Renal pelvis (tissue), 12 donors: Measurements from ENCODE around the gene KRTAP5-6. TPM values are rescaled to one million over a fixed set of nuclear protein-coding genes. Genes with fewer than 3 reads are reported as not detected.

Experiments used
- DNase-seq: peaks from one replicate; pipeline ENCODE4 v3.0.0-alpha.2; 2013
- long read RNA-seq, 16 experiments: transcript quantifications; one replicate each; lab custom pipeline, GENCODE V29; 2026
- polyA plus RNA-seq, 3 donors: library from polyadenylated mRNA; unstranded; fragments of 120-200 nt; gene quantifications; one replicate each; pipeline ENCODE4 v1.2.1, GENCODE V29; 2013; ENCODE audit not compliant: insufficient read length in 3 of 3

The KRTAP5-6 gene, protein sequence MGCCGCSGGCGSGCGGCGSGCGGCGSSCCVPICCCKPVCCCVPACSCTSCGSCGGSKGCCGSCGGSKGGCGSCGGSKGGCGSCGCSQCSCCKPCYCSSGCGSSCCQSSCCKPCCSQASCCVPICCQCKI
- polyA plus RNA-seq = not detected
- long read RNA-seq, donor 1 = 0 reads
- long read RNA-seq, donor 2 = 0 reads
- long read RNA-seq, donor 3 = 0 reads
- long read RNA-seq, donor 4 = 0 reads
- long read RNA-seq, donor 5 = 0 reads
- long read RNA-seq, donor 6 = 0 reads
- long read RNA-seq, donor 7 = 0 reads
- long read RNA-seq, donor 8 = 0 reads
- long read RNA-seq, donor 9, partial matches to known transcripts = 0 of 1 reads
- long read RNA-seq, donor 9, other reads (novel, unspliced or antisense) = 0 of 1 reads
- long read RNA-seq, donor 10 = 0 reads
- long read RNA-seq, donor 11 = 0 reads
- long read RNA-seq, donor 12 = 0 reads
- long read RNA-seq, donor 13 = 0 reads
- long read RNA-seq, donor 14 = 0 reads
- long read RNA-seq, donor 15 = 0 reads
- long read RNA-seq, donor 16 = 0 reads

DNA sequence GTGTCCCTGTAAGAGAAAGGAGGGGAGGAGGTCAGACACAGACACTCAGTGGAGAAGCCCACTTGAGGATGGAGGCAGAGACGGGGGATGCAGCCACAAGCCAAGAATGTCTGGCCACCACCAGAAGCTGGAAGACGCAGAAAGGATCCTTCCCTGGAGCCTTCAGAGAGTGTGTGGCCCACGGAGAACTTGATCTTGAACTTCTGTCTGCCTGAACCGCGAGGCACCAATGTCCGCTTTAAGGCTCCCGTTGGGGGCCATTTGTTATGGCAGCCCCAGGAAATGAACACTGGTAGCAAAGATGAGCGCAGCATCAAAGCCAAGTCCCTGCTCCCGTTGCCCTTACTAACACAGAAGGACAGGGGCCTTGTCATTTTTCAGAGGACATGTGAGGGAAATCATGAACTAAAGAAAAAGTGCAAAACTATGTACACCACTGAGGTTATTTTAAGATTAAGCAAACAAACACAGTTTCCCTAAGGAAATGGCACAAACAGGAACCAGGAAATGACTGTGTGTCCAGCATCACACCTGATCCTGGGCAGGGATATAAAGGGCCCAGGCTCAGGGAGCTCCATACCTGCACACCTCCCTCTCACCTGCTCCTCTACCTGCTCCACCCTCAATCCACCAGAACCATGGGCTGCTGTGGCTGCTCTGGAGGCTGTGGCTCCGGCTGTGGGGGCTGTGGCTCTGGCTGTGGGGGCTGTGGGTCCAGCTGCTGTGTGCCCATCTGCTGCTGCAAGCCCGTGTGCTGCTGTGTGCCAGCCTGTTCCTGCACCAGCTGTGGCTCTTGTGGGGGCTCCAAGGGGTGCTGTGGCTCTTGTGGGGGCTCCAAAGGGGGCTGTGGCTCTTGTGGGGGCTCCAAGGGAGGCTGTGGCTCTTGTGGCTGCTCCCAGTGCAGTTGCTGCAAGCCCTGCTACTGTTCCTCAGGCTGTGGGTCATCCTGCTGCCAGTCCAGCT lies at the start of gene KRTAP5-6:
KRTAP5-6 (plus strand) TSS at position 588 of the 963 bp plus-strand sequence; CDS start at position 639, 51 bp downstream.
- DNase-seq = no peak

DNA sequence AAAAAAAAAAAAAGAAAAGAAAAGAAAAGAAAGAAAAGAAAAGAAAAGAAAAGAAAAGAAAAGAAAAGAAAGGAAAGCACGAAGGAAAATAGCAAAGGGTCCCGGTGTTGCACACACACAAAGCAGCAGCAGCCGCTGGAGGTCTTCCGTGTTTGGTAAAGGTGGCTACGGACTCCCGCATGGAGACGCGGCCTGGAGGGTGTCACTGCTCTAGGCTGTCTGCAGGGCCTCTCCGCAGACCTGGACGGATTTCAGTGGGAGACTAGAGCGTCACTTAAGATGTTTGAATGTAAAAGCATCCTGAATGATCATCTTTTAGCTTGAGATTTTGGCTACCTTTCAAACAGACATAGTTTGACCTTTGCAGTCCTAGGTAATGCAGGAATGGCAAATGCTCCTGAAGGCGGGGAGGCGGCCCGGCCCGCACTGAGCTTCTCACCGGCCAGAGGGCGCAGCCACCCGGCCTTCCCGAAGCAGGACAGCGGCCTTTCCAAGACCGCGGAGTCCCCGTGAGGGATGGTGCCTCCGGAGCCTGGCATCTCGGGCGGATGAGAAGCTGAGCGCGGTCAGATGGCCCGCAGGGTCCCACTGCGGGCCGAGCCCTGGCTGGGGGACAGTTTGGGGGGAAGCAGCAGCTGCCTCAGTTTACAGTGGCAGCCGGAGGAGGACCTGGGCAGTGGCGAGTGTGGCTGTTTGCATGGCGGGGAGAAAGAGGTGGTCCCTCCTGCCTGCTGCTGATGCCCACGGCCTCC lies 48.9 kb upstream of the KRTAP5-6 start:
- no peak for DNase-seq

DNA sequence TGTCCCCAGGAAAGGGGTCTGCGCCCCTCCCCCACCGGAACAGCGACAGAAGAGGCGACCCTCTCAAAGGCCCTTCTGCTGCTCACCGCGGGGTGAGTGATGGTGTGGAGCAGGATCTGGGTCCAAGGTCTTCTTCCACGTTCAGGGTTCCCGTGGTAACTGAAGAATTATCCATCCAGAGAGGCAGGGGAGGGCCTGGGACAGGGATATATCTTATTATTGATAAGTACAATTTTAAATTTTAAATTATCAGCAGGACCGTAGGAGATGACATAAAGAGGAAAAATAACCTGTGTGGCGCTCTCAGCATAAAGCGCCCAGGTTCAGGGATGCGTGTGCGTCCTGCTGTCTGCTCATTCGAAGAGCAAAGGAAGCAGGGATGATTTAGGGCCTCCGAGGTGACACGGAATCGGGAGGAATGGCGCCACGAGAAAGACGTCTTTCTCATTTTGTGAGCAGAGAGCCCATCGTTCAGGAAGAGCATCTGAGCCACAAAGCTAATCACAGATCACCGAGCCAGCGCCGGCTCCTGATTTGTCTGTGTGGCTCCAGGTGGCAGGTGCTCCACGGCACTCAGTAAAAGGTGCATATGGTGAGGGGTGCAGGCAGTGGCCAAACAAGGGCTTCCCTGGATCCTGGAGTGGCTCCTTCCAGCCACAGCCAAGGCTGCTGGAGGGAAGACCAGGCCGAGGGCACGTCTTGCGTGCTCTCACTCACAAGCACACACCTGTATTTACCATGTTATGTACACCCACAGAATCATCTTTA lies 48.2 kb upstream of the KRTAP5-6 start:
- DNase-seq = no peak

DNA sequence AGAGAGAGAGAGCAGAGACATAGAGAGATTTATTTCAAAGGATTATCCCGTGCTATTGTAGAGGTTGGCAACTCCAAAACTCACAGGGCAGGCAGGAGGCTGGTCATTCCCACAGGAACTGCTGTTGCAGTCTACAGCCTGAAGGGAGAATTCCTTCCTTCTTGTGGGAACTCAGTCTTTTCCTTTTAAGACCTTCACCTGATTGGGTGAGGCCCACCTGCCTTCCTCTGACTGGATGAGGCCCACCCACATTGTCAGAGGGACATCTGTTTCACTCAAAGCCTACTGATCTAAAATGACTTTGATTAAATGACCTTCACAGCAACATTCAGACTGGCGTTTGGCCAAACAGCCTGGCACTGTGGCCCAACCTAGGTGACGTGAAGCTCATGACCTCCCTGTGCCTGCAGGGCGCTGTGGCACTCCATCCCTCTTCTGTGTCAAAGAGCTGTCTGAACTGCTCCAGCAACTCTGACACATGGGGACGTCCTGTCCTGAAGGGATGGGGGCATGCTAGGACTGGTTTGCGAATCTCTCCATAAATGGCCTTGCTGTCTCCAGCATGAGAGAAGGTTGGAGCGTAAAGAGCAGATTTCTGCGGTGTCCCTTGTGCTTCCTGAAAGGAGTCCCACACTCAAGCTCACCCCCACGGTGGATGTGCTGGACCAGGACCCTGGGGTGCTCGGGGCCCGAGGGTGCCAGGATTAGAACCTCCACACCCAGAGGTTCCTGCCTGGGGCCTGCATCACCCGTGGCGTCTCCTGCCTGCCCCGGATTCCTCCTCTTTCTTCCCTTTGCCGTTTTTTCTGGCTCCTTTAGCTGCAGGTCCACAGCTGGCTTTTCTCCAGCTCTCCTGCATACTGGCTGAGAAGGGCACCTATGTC lies 46.7 kb upstream of the KRTAP5-6 start:
- DNase-seq = no peak

DNA sequence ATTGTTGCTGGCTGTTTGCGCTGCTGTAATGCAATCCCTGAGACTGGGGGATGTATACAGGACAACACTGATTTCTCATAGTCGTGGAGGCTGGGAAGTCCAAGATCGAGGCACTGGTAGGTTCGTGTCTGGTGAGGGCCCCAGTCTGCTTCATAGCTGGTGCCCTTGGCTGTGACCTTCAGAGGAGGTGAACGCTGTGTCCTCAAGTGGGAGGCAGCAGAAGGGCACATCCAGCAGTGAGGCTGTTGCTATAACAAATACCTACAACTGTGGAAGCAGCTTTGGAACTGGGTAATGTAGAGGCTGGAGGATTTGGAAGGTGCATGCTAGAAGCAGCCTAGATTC lies 46.1 kb upstream of the KRTAP5-6 start:
- DNase-seq = no peak

DNA sequence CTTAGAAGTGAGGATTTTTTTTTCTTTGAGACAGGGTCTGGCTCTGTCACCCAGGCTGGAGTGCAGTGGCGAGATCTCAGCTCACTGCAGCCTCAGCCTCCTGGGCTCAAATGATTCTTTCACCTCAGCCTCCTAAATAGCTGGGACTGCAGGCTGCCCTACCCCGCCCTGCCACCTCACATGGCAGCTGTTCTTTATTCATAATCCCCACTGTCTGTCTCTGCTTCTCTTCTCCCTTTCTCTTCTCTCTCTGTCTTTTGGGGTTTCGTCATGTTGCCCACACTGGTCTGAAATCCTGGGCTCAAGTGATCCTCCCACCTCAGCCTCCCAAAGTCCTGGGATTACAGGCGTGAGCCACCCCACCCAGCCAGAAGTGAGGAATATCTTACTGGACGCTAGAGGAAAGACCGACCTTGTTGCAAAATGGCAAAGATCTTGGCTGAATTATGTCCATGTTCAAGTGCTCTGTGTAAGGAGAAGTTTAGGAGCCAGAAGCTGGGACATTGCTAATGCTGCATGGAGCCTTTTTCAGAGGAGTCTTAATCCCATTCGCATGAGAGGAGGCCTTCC lies 45.5 kb upstream of the KRTAP5-6 start:
- DNase-seq = no peak

DNA sequence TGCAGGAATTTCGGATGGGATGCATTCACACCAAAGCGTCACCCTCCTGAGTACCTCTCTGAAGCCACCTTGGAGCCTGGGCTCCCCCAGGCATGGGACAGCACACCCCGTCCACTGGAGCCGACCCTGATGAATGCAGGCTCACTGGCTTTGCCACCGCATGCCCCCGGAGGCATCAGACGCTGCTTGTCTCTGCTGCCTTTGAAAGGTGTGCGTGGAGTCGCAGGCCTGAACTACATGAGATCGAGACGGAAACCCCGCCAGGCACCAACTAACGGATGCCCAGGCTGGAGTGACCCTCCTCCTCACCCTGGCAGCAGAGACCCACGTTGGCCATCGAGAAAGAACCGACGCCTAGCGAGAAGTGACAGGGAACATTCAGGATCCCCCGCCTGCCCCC lies 45.0 kb upstream of the KRTAP5-6 start:
- no peak for DNase-seq

DNA sequence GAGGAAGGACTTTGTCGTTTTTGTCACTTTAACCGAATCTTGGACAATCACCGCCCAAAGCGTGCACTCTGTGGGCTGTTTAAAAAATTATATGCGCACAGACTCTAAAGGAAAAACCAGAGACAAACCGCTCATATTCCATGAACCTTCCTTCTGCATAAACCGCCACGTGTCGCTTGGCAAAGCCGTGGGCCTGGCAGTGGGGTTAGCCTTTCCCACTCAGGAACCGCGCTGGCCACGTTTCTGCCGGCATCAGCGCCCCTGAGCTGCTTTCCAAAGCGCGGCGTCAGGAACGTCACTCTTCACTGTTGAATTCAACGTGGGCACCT lies 44.6 kb upstream of the KRTAP5-6 start:
- no peak for DNase-seq

DNA sequence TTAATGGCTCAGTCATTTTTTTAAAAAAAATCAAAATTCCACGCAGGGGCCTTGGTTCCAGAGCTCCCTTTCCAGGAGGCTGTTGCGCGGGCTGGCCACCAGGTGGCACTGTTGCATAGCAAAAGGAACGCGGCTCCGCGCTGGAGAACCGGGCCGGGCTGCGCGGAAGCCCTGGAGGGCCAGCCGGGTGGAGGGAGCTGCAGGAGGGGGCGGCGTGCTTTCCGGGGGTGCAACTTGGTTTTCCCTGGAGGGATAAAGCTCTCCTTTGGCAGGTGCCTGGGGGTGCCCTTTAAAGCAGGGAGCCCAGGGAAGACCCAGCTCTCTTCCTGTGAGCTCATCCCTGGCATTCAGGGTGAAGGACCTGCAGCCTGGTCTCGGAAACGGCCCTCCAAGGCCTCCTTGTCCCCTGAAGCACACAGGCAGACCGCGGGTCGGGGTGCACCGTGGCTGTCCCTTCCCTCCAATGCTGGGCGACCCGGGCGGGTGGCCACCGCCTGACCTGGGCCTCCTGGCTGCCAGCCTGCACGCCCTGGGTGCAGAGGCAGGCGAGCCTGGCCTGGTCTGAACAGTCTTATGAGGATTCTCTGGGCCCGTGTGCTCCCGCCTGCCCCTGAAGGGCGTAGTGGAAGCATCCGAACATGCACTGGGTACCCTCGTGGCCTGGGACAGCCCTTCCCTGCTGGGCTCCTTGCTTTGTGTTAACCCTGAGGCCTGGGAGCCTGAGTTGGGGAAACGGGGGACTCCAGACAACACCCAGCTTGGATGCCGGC lies 44.0 kb upstream of the KRTAP5-6 start:
- no peak for DNase-seq

DNA sequence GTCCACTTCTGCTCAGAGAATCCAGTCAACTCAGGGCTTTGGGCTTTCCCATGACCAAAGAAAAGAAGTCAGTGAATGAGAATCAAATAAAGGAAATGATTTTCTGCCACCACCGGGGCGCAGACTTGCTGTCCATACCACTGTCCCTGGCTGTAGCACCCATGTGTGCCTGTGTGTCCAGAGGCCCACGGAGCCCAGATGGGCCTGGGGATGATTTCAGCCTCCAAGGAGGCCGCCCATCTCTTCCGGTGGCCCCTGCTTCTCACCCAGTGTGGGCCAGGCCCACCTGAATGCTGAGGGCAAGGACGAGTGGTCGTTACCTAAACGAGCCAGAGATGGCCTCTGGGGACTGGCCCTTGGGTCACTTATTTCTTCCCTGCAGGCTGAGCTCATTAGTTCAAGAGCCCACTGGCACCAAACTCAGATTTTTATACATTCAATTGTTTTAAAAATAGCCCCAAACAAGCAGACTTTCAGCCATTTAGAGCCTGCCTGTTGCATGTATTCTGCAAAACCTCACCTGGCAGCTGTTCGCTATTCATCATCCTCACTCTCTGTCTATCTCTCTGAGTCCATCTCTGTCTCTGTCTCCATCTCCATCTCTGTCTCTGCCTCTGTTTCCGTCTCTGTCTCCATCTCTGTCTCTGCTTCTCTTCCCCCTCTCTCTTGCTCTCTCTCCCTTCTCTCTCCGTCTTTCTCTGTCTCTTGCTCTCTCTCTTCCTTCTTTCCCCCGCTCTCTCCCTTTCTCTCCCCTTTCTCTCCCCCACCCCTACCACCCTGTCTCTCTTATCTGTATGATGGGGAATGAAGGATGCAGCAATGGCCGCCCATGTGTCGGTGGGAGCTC lies 43.2 kb upstream of the KRTAP5-6 start:
- DNase-seq = no peak

DNA sequence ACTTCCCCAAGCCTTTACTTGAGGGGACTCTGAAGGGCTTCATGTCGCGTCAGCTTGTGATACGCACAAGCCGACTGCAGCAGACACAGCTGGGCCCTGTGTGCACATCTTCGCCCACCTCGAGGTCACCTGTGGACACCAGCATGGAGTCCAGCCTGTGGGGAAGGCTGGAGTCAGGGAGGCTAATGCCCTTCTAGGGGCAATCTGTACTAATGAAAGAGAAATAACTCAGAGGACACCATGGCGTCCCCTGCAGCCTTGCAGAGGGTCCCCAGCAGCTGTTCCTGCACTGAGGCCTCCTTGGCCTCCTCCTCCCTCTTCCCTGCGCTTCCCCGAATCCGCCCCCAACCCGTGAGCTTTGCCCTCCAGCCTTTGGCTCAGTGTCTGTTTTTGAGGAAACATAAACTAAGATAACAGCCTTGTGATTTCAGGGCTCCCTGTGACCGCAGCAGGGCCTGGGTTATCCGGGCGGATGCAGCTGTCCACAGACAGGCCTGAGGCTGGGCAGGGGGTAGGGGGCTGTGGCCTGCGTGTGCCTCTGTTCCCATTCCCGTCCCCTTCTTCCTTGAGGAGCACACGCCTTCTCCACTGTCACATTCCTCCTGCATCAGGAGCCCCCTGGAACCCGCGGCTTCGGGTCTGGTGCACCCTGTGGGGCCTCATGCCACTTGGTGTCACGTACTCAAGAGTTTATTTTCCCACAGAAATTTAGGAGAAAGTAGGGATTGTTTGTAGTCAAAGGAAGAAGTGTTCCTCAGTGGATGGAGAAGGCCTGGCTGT lies 42.4 kb upstream of the KRTAP5-6 start:
- DNase-seq = no peak

DNA sequence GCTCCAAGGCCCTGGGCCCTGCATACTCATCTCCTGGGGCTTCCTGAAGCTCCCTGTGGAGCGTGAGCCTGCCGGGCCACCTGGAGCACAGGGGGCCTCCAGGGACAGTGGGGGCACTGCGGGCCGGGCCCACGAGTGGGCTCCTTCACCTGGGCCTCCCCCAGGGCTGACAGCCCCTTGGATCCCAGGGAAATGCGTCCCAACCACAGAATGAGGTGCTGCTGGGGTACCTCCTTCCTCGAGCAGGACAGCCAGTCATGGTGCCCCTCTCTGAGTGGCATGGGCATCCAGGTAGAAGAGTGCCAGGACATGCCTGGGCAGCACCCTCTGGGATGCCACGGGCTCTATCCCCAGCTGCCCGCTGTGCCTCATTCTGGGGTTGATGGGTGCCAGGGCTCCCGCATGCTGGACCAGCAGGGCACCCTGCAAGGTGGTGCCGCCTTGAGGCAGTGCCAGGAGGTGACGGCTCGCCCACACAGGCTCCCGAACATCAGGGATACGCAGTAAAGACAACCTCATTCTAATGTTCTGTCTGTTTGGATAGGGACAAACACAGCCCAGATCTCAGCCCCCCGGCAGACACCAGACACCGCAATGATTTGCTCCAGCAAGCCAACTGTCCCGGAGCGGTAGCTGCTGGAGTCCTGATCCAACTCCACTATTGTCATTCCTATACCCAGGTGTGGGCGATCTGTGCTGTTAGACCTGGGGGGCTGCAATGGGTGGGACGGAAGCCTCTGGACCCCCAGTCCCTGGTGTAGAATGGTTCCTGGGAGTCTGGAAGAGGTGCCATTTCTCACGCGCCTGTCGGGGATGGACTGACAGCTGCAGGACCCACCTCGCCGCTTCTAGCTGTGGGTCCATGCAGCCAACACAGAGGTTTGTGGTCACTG lies 41.6 kb upstream of the KRTAP5-6 start:
- DNase-seq = no peak

DNA sequence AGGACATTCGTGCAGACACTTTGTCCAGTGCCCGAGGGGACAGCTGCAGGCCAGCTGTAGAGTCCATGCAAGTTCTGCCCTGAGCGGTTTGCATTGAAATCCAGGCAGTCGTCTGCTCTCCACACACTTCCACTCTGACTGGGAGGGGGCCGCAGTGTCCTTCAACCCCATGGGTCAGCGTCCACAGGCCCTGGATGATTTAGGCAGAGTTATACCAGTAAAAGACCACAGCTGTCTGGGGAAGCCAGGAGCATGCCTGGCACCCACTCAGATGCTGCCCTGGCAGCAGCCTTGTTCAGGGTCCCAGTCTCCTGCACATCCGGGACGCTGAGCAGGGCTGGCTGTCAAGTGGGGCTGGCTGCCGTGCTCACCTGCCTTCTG lies 40.9 kb upstream of the KRTAP5-6 start:
- DNase-seq = no peak

DNA sequence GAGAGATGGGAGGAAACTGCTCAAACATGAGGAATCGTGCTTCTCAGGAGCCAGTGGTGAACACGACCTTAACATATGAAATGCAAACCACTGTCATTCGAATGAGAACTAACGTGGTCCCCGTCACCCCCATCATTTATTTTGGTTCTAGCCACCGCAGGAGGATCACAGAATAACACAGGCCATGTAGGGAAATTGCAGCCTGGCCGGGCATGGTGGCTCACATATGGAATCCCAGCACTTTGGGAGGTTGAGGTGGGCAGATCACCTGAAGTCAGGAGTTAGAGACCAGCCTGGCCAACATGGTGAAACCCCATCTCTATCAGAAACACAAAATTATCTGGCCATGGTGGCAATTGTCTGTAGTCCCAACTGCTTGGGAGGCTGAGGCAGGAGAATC lies 40.3 kb upstream of the KRTAP5-6 start:
- DNase-seq = no peak

DNA sequence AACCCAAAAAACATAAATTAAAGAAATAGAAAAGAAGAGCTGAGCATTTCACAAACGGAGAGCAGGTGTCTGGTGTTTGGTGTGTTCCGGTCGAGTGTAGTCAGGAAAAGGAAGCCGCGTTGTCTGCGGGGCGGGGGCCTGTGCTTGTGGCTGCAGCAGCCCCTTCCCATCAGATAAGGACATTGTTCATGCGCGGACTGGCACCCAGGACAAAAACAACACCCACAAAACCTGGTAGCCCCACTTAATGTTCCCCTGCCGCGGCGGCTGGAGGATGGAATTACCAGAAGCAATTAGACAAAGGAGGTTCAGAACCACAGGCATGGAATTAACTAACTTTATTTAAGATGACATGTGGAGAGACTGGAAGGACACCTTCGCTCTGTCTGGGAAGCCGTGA lies 37.5 kb upstream of the KRTAP5-6 start:
- no peak for DNase-seq
